H1 (cell line): ENCODE data around the gene ERG28. TPM values are rescaled to one million over a fixed set of nuclear protein-coding genes. Genes with fewer than 3 reads are reported as not detected.

ENCODE experiments used
- CTCF ChIA-PET: fragments of 300-600 bp; sonication (Branson Sonifier 250); formaldehyde crosslinking; loops from one replicate; lab custom pipeline; 2021; ENCODE audit not compliant: partially characterized antibody; lab: Charles Lee
- POLR2A ChIA-PET: fragments of 300-600 bp; sonication (Branson Sonifier 250); formaldehyde crosslinking; loops from one replicate; lab custom pipeline; 2021; ENCODE audit warnings: inconsistent platforms; ENCODE audit not compliant: partially characterized antibody; lab: Charles Lee
- DNase-seq, 2 experiments: peaks; one replicate each; pipeline versions ENCODE4 v3.0.0 to v3.0.0-alpha.2; 2010 to 2022; ENCODE audit warnings: low spot score in 2 of 2, low read depth in 1 of 2, mixed read lengths in 1 of 2
- FAIRE-seq: peaks from 2 replicates; lab custom pipeline; 2011; peaks lifted over from hg19 to GRCh38; lab: Jason Lieb, UNC
- H2AFZ ChIP-seq: 2 replicates; pipeline ENCODE4 v1.8.1; 2012; ENCODE audit warnings: low read length, inconsistent platforms
- H2AK5ac ChIP-seq: 2 replicates; pipeline ENCODE4 v1.6.1; 2013; ENCODE audit warnings: low read depth, low read length
- H2BK120ac ChIP-seq: replicated peaks from 2 replicates; pipeline ENCODE3; 2013; ENCODE audit warnings: low read depth, low read length, inconsistent platforms
- H2BK12ac ChIP-seq: 2 replicates; pipeline ENCODE4 v1.6.1; 2013; ENCODE audit warnings: low read depth, low read length
- H2BK15ac ChIP-seq: 2 replicates; pipeline ENCODE4 v1.6.1; 2013; ENCODE audit warnings: low read length
- H2BK20ac ChIP-seq: 2 replicates; pipeline ENCODE4 v1.6.1; 2013; ENCODE audit warnings: low read length
- H2BK5ac ChIP-seq: 2 replicates; pipeline ENCODE4 v1.6.1; 2013; ENCODE audit warnings: low read depth, low read length
- H3K14ac ChIP-seq: 2 replicates; pipeline ENCODE4 v1.6.1; 2013; ENCODE audit warnings: inconsistent platforms; ENCODE audit not compliant: insufficient read length
- H3K18ac ChIP-seq: 2 replicates; pipeline ENCODE4 v1.6.1; 2013; ENCODE audit warnings: low read length; ENCODE audit errors: extremely low read depth
- H3K23ac ChIP-seq: 2 replicates; pipeline ENCODE4 v1.6.1; 2013; ENCODE audit warnings: inconsistent platforms; ENCODE audit not compliant: insufficient read length
- H3K23me2 ChIP-seq: 2 replicates; pipeline ENCODE4 v1.6.1; 2013; ENCODE audit warnings: low read depth, low read length
- H3K27ac ChIP-seq: 2 replicates; pipeline ENCODE4 v1.6.1; 2011; ENCODE audit warnings: low read depth, low read length, inconsistent platforms
- H3K27me3 ChIP-seq, 4 experiments: replicated peaks in 1 of 4; 1 replicate in 1 of 4; 2 replicates in 3 of 4; pipeline versions ENCODE4 v1.6.1 to v1.8.1; 2011 to 2013; ENCODE audit warnings: low read length in 3 of 4, mild to moderate bottlenecking in 3 of 4, inconsistent platforms in 2 of 4, mixed read lengths in 2 of 4, moderate library complexity in 1 of 4; ENCODE audit not compliant: control insufficient read depth in 3 of 4, insufficient read depth in 3 of 4; ENCODE audit errors: extremely low read depth in 1 of 4
- H3K36me3 ChIP-seq, 4 experiments: 2 replicates each; pipeline versions ENCODE4 v1.6.1 to v1.8.1; 2011 to 2013; ENCODE audit warnings: mild to moderate bottlenecking in 4 of 4, low read length in 3 of 4, moderate library complexity in 2 of 4, control low read depth in 1 of 4, inconsistent platforms in 1 of 4; ENCODE audit not compliant: insufficient read depth in 4 of 4, control insufficient read depth in 2 of 4
- H3K4ac ChIP-seq: replicated peaks from 2 replicates; pipeline ENCODE3; 2013; ENCODE audit warnings: low read length, low read depth, mixed read lengths, inconsistent platforms; ENCODE audit not compliant: insufficient read length
- H3K4me1 ChIP-seq, 4 experiments: replicated peaks in 1 of 4; 1 replicate in 1 of 4; 2 replicates in 3 of 4; pipeline versions ENCODE4 v1.6.1 to v1.8.1; 2011 to 2013; ENCODE audit warnings: low read length in 3 of 4, inconsistent platforms in 2 of 4, mixed read lengths in 1 of 4; ENCODE audit not compliant: insufficient read depth in 4 of 4, control insufficient read depth in 3 of 4
- H3K4me2 ChIP-seq, 2 experiments: 2 replicates each; pipeline versions ENCODE4 v1.6.1 to v1.8.1; 2011 to 2013; ENCODE audit warnings: low read depth in 2 of 2, low read length in 2 of 2, control low read depth in 1 of 2, inconsistent platforms in 1 of 2, mild to moderate bottlenecking in 1 of 2; ENCODE audit not compliant: insufficient read depth in 1 of 2
- H3K4me3 ChIP-seq, 4 experiments: fragments of 200-600, 300-600 bp in 1 of 4; sonication (generic), shearing (Covaris generic), sonication (Bioruptor Twin) in 1 of 4; 2 replicates each; pipeline versions ENCODE4 v1.5.1 to v1.8.1; 2011 to 2016; ENCODE audit warnings: low read length in 4 of 4, low read depth in 3 of 4, control low read depth in 2 of 4, inconsistent platforms in 2 of 4, mild to moderate bottlenecking in 2 of 4, mixed read lengths in 1 of 4, moderate library complexity in 1 of 4; ENCODE audit not compliant: insufficient read depth in 2 of 4; ENCODE audit errors: extremely low read depth in 1 of 4
- H3K56ac ChIP-seq: replicated peaks from 2 replicates; pipeline ENCODE3; 2013; ENCODE audit warnings: low read depth, mild to moderate bottlenecking, mixed read lengths, low read length, inconsistent platforms; ENCODE audit not compliant: insufficient read length
- H3K79me1 ChIP-seq: 2 replicates; pipeline ENCODE4 v1.6.1; 2013; ENCODE audit warnings: low read depth, low read length, control low read depth
- H3K79me2 ChIP-seq, 2 experiments: 2 replicates each; pipeline versions ENCODE4 v1.6.1 to v1.8.1; 2012 to 2013; ENCODE audit warnings: low read length in 2 of 2, mild to moderate bottlenecking in 2 of 2, inconsistent platforms in 1 of 2; ENCODE audit not compliant: insufficient read depth in 2 of 2, control insufficient read depth in 1 of 2
- H3K9ac ChIP-seq, 4 experiments: replicated peaks in 1 of 4; 1 replicate in 1 of 4; 2 replicates in 3 of 4; pipeline versions ENCODE4 v1.6.1 to v1.8.1; 2011 to 2013; ENCODE audit warnings: low read depth in 3 of 4, low read length in 3 of 4, control low read depth in 2 of 4, mild to moderate bottlenecking in 2 of 4, moderate library complexity in 2 of 4, inconsistent platforms in 1 of 4; ENCODE audit errors: extremely low read depth in 1 of 4
- H3K9me3 ChIP-seq, 2 experiments: 2 replicates each; pipeline versions ENCODE4 v1.6.1 to v1.8.1; 2012 to 2013; ENCODE audit warnings: mild to moderate bottlenecking in 2 of 2, moderate library complexity in 2 of 2, control low read depth in 1 of 2, inconsistent platforms in 1 of 2, low read depth in 1 of 2, low read length in 1 of 2, mixed read lengths in 1 of 2; ENCODE audit not compliant: insufficient read depth in 2 of 2
- H4K20me1 ChIP-seq, 2 experiments: replicated peaks in 1 of 2; 2 replicates each; pipeline versions ENCODE3 to v1.8.1; 2011 to 2013; ENCODE audit warnings: inconsistent platforms in 2 of 2, low read length in 2 of 2, mild to moderate bottlenecking in 1 of 2; ENCODE audit not compliant: insufficient read depth in 2 of 2, control insufficient read depth in 1 of 2
- H4K5ac ChIP-seq: 2 replicates; pipeline ENCODE4 v1.6.1; 2013; ENCODE audit warnings: low read length, low read depth, mixed read lengths, inconsistent platforms; ENCODE audit not compliant: insufficient read length
- H4K8ac ChIP-seq: 2 replicates; pipeline ENCODE4 v1.8.0; 2013; ENCODE audit warnings: mild to moderate bottlenecking, moderate library complexity, low read length, inconsistent platforms; ENCODE audit not compliant: insufficient read depth; ENCODE audit errors: extremely low read depth
- H4K91ac ChIP-seq: replicated peaks from 2 replicates; pipeline ENCODE3; 2013; ENCODE audit warnings: low read length, mixed read lengths, inconsistent platforms; ENCODE audit not compliant: insufficient read length
- ATF2 ChIP-seq: IDR thresholded peaks from 2 replicates; pipeline ENCODE4 v1.6.1; 2012; ENCODE audit warnings: low read length, inconsistent platforms
- CBX8 ChIP-seq: fragments of 300-800, 300-1000 bp; sonication (generic); IDR thresholded peaks from 2 replicates; pipeline ENCODE4 v1.7.1; 2016; ENCODE audit warnings: low read depth, low read length, borderline replicate concordance
- CEBPB ChIP-seq: IDR thresholded peaks from 2 replicates; pipeline ENCODE4 v1.6.1; 2012; ENCODE audit warnings: low read depth, low read length
- CREB1 ChIP-seq: IDR thresholded peaks from 2 replicates; pipeline ENCODE4 v1.6.1; 2012; ENCODE audit warnings: inconsistent platforms
- FOSL1 ChIP-seq: IDR thresholded peaks from 2 replicates; pipeline ENCODE4 v1.6.1; 2011; ENCODE audit warnings: mild to moderate bottlenecking, low read depth, low read length, moderate library complexity; ENCODE audit not compliant: insufficient read depth
- HDAC2 ChIP-seq, 2 experiments: fragments of 300-600 bp in 1 of 2; sonication (generic) in 1 of 2; IDR thresholded peaks; 2 replicates each; pipeline ENCODE4 v1.6.1; 2011 to 2012; ENCODE audit warnings: low read depth in 2 of 2, low read length in 2 of 2, mild to moderate bottlenecking in 2 of 2, moderate library complexity in 2 of 2, borderline replicate concordance in 1 of 2, inconsistent platforms in 1 of 2
- JUN ChIP-seq: IDR thresholded peaks from 2 replicates; pipeline ENCODE4 v1.6.1; 2011; ENCODE audit warnings: low read depth, mild to moderate bottlenecking, improper control_type of control experiment, low read length
- KDM5A ChIP-seq: fragments of 200-600 bp; IDR thresholded peaks from 2 replicates; pipeline ENCODE4 v1.7.1; 2012; ENCODE audit warnings: mild to moderate bottlenecking, low read length, inconsistent platforms, mixed read lengths
- MAFK ChIP-seq: IDR thresholded peaks from 2 replicates; pipeline ENCODE4 v1.6.1; 2012; ENCODE audit warnings: low read depth, mild to moderate bottlenecking, improper control_type of control experiment, low read length
- RNF2 ChIP-seq: fragments of 200-900, 300-1000 bp; sonication (generic); IDR thresholded peaks from 2 replicates; pipeline ENCODE4 v1.7.1; 2016; ENCODE audit warnings: borderline replicate concordance, low read depth, mild to moderate bottlenecking, antibody characterized with exemption, low read length; ENCODE audit not compliant: poor library complexity, severe bottlenecking; ENCODE audit errors: missing control alignments
- RXRA ChIP-seq: IDR thresholded peaks from 2 replicates; pipeline ENCODE4 v1.6.1; 2011; ENCODE audit warnings: low read depth, mild to moderate bottlenecking, low read length, moderate library complexity; ENCODE audit not compliant: insufficient read depth
- SUZ12 ChIP-seq: fragments of 200-600 bp; sonication (generic); IDR thresholded peaks from 2 replicates; pipeline ENCODE4 v1.6.1; 2012; ENCODE audit warnings: mild to moderate bottlenecking, inconsistent platforms, low read length, moderate library complexity, mixed read lengths
- TCF12 ChIP-seq: IDR thresholded peaks from 2 replicates; pipeline ENCODE4 v1.6.1; 2011; ENCODE audit warnings: low read depth, mild to moderate bottlenecking, low read length
- WGBS, 2 experiments: shearing (Covaris generic) in 1 of 2; methylation state at CpG; one replicate each; pipeline versions ENCODE4 v1.1.6 to v1.1.7; 2013 to 2015; ENCODE audit warnings: low lambda C conversion rate in 2 of 2, mixed read lengths in 2 of 2, inconsistent platforms in 1 of 2, low coverage in 1 of 2, missing lambda C conversion rate in 1 of 2; ENCODE audit not compliant: insufficient replicate concordance in 2 of 2, insufficient coverage in 1 of 2, insufficient read length in 1 of 2; ENCODE audit errors: extremely low coverage in 1 of 2, missing lambda C conversion rate in 1 of 2; 5-methylcytosine and 5-hydroxymethylcytosine counted together
- polyA plus RNA-seq, 7 experiments: library from polyadenylated mRNA; depleted of rRNA in 3 of 7; stranded (reverse) in 5 of 7; unstranded in 2 of 7; fragments of >200 nt in 5 of 7; fragments of 200-250 nt in 2 of 7; gene quantifications; 1 replicate in 5 of 7; 2 replicates in 1 of 7; 4 replicates in 1 of 7; pipeline versions ENCODE4 v1.2.1 to v1.2.3, GENCODE V29; 2011 to 2013; ENCODE audit warnings: missing spikeins in 2 of 7, mixed read lengths in 2 of 7
- total RNA-seq: library from RNA; stranded (reverse); fragmentation: NEBNext Ultra II Directional; extraction: Animal tissue kit (Norgen Biotek cat#: 25700); gene quantifications from 2 replicates; pipeline ENCODE4 v1.2.1, GENCODE V29; 2021

Gene ERG28
- total and polyA plus RNA-seq, 2 of the 8 experiments (the other 6 are each of a cell fraction or from before 2014, with no cell fraction given), result 32.6 to 56.7 TPM

DNA sequence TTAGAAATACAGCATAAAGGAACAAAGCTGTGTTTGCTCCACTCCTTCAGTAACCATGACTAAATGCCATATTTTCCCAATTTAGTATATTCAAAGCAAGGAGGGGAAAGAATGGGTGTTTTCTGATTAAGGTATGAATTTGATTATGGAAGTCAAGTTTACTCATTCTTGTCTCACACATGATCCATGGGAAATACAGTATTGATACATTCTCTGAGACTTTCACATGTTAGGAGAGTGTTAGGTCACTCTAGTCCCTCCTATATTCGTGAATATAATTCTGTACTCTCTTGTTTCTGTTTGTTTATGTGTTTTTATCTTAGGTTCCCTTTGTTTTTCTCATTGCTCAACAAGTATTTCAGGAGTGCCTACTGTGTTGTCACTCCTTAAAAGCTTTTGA, 42.8 kb upstream of the ERG28 start:
- no peak overlapping the region for H4K8ac ChIP-seq
- no peaks in the 10 kb centered on the region for H3K79me2 ChIP-seq
- H3K4ac ChIP-seq, result no peak overlapping the region
- no peak overlapping the region for H2BK12ac ChIP-seq
- no peaks in the 10 kb centered on the region for H3K9me3 ChIP-seq
- no peak overlapping the region for H4K5ac ChIP-seq
- WGBS, 2 experiments, result 77% methylated on average over 1 of the region's 1 CpG; no CpG with 5 or more reads in 1 of the 2 experiments
- no peak overlapping the region for H3K27ac ChIP-seq
- H3K4me2 ChIP-seq, result no peak overlapping the region
- H3K56ac ChIP-seq, result no peak overlapping the region
- FAIRE-seq (no peak), DNase-seq (no peak)
- no peak overlapping the region for H2AK5ac ChIP-seq
- CTCF ChIA-PET, result interaction anchor here (2.4 kb wide), 1 partner anchor 275 kb away, joined by 7 read pairs; no protein-coding TSS in a partner anchor
- H3K14ac ChIP-seq, result no peak overlapping the region
- no peaks in the 10 kb centered on the region for H3K27me3 ChIP-seq
- no peak overlapping the region for H3K23ac ChIP-seq
- H2BK5ac ChIP-seq, result no peak overlapping the region
- H3K4me3 ChIP-seq, result no peak overlapping the region
- H4K91ac ChIP-seq, result no peak overlapping the region
- peaks cover 0 to 2% of the 10 kb centered on the region in 2 experiments for H4K20me1 ChIP-seq
- peaks cover 0 to 24% (median 11%) of the 10 kb centered on the region in 4 experiments; a peak in 6 of 8 replicates for H3K36me3 ChIP-seq
- no peaks in the 10 kb centered on the region for H3K79me1 ChIP-seq
- no peak overlapping the region for H3K9ac ChIP-seq
- POLR2A ChIA-PET, result no interaction called here
- H2BK15ac ChIP-seq, result no peak overlapping the region
- H2AFZ ChIP-seq, result no peak overlapping the region
- no peak overlapping the region for H2BK20ac ChIP-seq
- no peak overlapping the region for H2BK120ac ChIP-seq
- H3K23me2 ChIP-seq, result no peaks in the 10 kb centered on the region
- no peak overlapping the region for H3K18ac ChIP-seq
- no peaks in the 10 kb centered on the region for H3K4me1 ChIP-seq
- TF ChIP-seq CREB1 (no peak), JUN (no peak), TCF12 (no peak), CEBPB (no peak), RNF2 (no peak), FOSL1 (no peak), MAFK (no peak), RXRA (no peak), CBX8 (no peak), SUZ12 (no peak), KDM5A (no peak), HDAC2 (IDR thresholded peaks at IDR 0.05; ENCODE audit: borderline replicate concordance in 1 of 2, low read depth in 2 of 2, low read length in 2 of 2) (no peak), ATF2 (no peak)
